IMR-90 (cell line): ENCODE data around the gene NUFIP1.

Experiments used
- CEBPB ChIP-seq: IDR thresholded peaks from 2 replicates; pipeline ENCODE4 v1.6.1; 2012; ENCODE audit warnings: low read depth, low read length, improper control_type of control experiment
- CTCF ChIP-seq: conservative IDR thresholded peaks from 2 replicates; pipeline ENCODE4 v1.5.1; 2012; ENCODE audit warnings: mild to moderate bottlenecking, low read depth, low read length, improper control_type of control experiment
- POLR2A ChIP-seq: IDR thresholded peaks from 2 replicates; pipeline ENCODE4 v1.6.1; 2012; ENCODE audit warnings: mild to moderate bottlenecking, low read depth, low read length

- TF ChIP-seq CEBPB (no peak), CTCF (no peak), POLR2A (no peak)
Observed at GRCh38 chr13:44952671-44953070, 36.6 kb downstream of the NUFIP1 start.
